Limb (tissue), 2 donors: Measurements from ENCODE around the gene ZNF471.

Source experiments
- DNase-seq, 2 donors: peaks; one replicate each; pipeline ENCODE4 v3.0.0-alpha.2; 2016; ENCODE audit errors: extremely low spot score in 2 of 2

The ZNF471 gene

GRCh38 chr19:56573914-56574313, 66.3 kb downstream of the ZNF471 start:
- no peak for DNase-seq

GRCh38 chr19:56577719-56578602, 70.3 kb downstream of the ZNF471 start:
- no peak for DNase-seq
